HEK293 (cell line): ENCODE data around the gene MSH5.

ENCODE experiments used
- ATF2 ChIP-seq: fragments of 450-650 bp; formaldehyde crosslinking; IDR thresholded peaks from 2 replicates; pipeline ENCODE4 v1.5.1; 2016; ENCODE audit warnings: missing biosample characterization, missing genetic modification characterization, low read depth
- CTCF ChIP-seq: fragments of 450-650 bp; formaldehyde crosslinking; IDR thresholded peaks from 2 replicates; pipeline ENCODE4 v1.5.1; 2016; ENCODE audit warnings: missing biosample characterization, missing genetic modification characterization
- GLI2 ChIP-seq: fragments of 450-650 bp; formaldehyde crosslinking; IDR thresholded peaks from 2 replicates; pipeline ENCODE4; 2017; ENCODE audit warnings: missing biosample characterization, missing genetic modification characterization, low read depth, borderline replicate concordance
- GLI4 ChIP-seq: fragments of 450-650 bp; formaldehyde crosslinking; IDR thresholded peaks from 2 replicates; pipeline ENCODE4 v1.5.1; 2016; ENCODE audit warnings: missing biosample characterization, missing genetic modification characterization
- INSM2 ChIP-seq: fragments of 450-650 bp; formaldehyde crosslinking; IDR thresholded peaks from 2 replicates; pipeline ENCODE4 v1.5.1; 2016; ENCODE audit warnings: missing biosample characterization, missing genetic modification characterization
- MYNN ChIP-seq: fragments of 450-650 bp; formaldehyde crosslinking; IDR thresholded peaks from 2 replicates; pipeline ENCODE4 v1.5.1; 2016; ENCODE audit warnings: missing biosample characterization, missing genetic modification characterization, borderline replicate concordance
- TCF7L2 ChIP-seq: IDR thresholded peaks from 2 replicates; pipeline ENCODE4 v1.6.1; 2011; ENCODE audit warnings: low read depth, mild to moderate bottlenecking, inconsistent platforms, low read length, moderate library complexity, borderline replicate concordance
- ZNF10 ChIP-seq: fragments of 450-650 bp; formaldehyde crosslinking; IDR thresholded peaks from 2 replicates; pipeline ENCODE4 v1.5.1; 2017; ENCODE audit warnings: missing biosample characterization, missing genetic modification characterization
- ZNF473 ChIP-seq: fragments of 450-650 bp; formaldehyde crosslinking; IDR thresholded peaks from 2 replicates; pipeline ENCODE4 v1.5.1; 2017; ENCODE audit warnings: missing biosample characterization, missing genetic modification characterization
- ZNF791 ChIP-seq: fragments of 450-650 bp; formaldehyde crosslinking; IDR thresholded peaks from 2 replicates; pipeline ENCODE4 v1.5.1; 2016; ENCODE audit warnings: missing biosample characterization, missing genetic modification characterization

GRCh38 chr6:31795616-31796298 lies 56.0 kb downstream of the MSH5 start, which contains the start of gene VARS1:
- TF ChIP-seq ATF2 (tag by site-specific recombination) (no peak), ZNF473 (tag by site-specific recombination) (no peak), INSM2 (no peak), GLI2 (tag by site-specific recombination) (no peak), CTCF (tag by site-specific recombination) (peak; percentile 100), TCF7L2 (no peak), ZNF10 (peak; percentile 94), GLI4 (peak; percentile 76; the same call in 1 of the 2 replicates), ZNF791 (tag by site-specific recombination) (no peak), MYNN (tag by site-specific recombination) (no peak)
